K562 (cell line): Measurements from ENCODE around the gene JAKMIP2. TPM values are rescaled to one million over a fixed set of nuclear protein-coding genes. Genes with fewer than 3 reads are reported as not detected.

Experiments used
- BRD9 ChIP-seq: fragments of 450-650 bp; IDR thresholded peaks from 2 replicates; pipeline ENCODE4 v1.6.1; 2018; ENCODE audit warnings: low read depth; ENCODE audit not compliant: partially characterized antibody
- CHD7 ChIP-seq: fragments of 200-600 bp; sonication (generic); IDR thresholded peaks from one replicate; pipeline ENCODE4 v1.6.1; 2012; ENCODE audit warnings: mild to moderate bottlenecking, low read depth, low read length, inconsistent platforms
- ETS2 ChIP-seq: IDR thresholded peaks from 2 replicates; pipeline ENCODE4 v1.6.1; 2016; ENCODE audit warnings: borderline replicate concordance, missing genetic modification characterization, mild to moderate bottlenecking, moderate library complexity, missing compliant biosample characterization; ENCODE audit not compliant: poor library complexity, severe bottlenecking
- KDM4B ChIP-seq, 2 experiments: fragments of 450-650 bp in 1 of 2; sonication (generic) in 1 of 2; IDR thresholded peaks; 2 replicates each; pipeline ENCODE4 v1.6.1; 2016 to 2017; ENCODE audit warnings: borderline replicate concordance in 2 of 2, antibody characterized with exemption in 1 of 2, low read depth in 1 of 2, mild to moderate bottlenecking in 1 of 2
- MED1 ChIP-seq: sonication (generic); formaldehyde crosslinking; IDR thresholded peaks from 2 replicates; pipeline ENCODE4 v1.8.1; 2023; ENCODE audit warnings: missing genetic modification reagents, borderline replicate concordance
- polyA plus RNA-seq, 8 experiments: library from polyadenylated mRNA; depleted of rRNA in 4 of 8; stranded (reverse) in 5 of 8; unstranded in 3 of 8; fragments of >200 nt; fragmentation: Nextera tagmentation in 2 of 8; fragmentation: Illumina TruSeq in 1 of 8; extraction: Ambion mirVana in 2 of 8; extraction: Trizol in 1 of 8; gene quantifications; 2 replicates each; pipeline versions ENCODE4 v1.2.1 to v1.2.3, GENCODE V29; 2011 to 2014; ENCODE audit warnings: inconsistent platforms in 1 of 8, missing spikeins in 1 of 8
- total RNA-seq, 7 experiments: library from RNA; depleted of rRNA in 6 of 7; stranded (reverse); fragments of >200 nt in 6 of 7; fragmentation: Illumina TruSeq in 2 of 7; extraction: Trizol in 2 of 7; gene quantifications; 2 replicates each; pipeline versions ENCODE4 v1.2.1 to v1.2.3, GENCODE V29; 2011 to 2021; ENCODE audit warnings: low replicate concordance in 1 of 7

JAKMIP2 gene
- total and polyA plus RNA-seq, 9 of the 15 experiments (the other 6 are each of a cell fraction or from before 2014, with no cell fraction given) = not detected

DNA sequence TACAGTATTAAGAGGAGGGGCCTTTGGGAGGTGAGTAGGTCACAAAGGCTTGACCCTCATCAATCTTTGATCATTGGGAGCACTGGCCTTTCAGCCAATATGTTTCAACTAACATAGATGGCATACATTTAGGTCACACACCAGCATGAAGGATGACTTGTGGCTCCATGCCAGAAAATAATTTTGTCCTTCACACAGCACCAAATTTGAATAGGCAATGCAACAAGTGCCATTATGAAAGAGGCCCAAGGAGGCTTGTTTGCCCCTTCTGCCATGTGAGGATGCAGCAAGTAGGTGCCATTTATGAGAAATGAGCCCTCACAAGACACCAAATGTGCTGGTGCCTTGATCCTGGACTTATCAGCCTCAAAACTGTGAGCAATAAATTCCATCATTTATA lies 81.1 kb downstream of the JAKMIP2 start (continued):
- no peak for TF ChIP-seq CHD7
- no peak for TF ChIP-seq ETS2
- no peak for TF ChIP-seq BRD9
- TF ChIP-seq KDM4B (IDR thresholded peaks at IDR 0.05; ENCODE audit: borderline replicate concordance in 2 of 2, low read depth in 1 of 2) = no peak
- no peak for TF ChIP-seq MED1 (CRISPR knock-in tag)
- TF ChIP-seq, all 486 proteins: peak for 0
